SKM-1 (cell line): ENCODE data around the gene SEMA4D.

ENCODE experiments used
- DNase-seq: peaks from one replicate; lab custom pipeline; 2025; ENCODE audit not compliant: unreplicated experiment; lab: John Stamatoyannopoulos, UW

SEMA4D gene

DNA sequence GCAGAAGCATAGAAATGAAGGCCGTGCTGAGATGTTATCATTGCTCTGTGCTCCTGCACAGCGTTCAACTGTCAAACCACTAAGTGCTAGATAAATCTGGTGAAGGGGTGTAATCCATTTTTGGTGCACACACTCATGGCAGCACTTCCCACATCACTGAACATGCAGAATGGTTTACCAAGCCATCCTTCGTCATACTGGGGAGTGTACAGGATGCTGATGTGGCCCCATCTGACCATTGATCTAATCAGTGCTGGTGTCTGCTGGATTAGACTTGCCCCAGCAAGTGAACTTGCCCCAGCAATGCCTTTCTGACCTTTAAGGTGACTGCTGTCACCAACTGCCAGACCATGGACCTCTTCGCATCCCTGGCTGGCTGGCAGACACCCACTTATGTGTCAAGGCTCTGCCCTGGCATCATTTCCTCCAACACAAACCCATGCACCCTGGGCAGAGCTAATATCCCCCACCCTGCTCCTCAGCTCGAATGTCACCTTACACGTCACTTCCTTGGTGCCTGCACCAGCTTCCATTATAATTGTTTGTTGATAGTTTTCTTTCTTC is 4.2 kb upstream of the SEMA4D start:
- no peak for DNase-seq

DNA sequence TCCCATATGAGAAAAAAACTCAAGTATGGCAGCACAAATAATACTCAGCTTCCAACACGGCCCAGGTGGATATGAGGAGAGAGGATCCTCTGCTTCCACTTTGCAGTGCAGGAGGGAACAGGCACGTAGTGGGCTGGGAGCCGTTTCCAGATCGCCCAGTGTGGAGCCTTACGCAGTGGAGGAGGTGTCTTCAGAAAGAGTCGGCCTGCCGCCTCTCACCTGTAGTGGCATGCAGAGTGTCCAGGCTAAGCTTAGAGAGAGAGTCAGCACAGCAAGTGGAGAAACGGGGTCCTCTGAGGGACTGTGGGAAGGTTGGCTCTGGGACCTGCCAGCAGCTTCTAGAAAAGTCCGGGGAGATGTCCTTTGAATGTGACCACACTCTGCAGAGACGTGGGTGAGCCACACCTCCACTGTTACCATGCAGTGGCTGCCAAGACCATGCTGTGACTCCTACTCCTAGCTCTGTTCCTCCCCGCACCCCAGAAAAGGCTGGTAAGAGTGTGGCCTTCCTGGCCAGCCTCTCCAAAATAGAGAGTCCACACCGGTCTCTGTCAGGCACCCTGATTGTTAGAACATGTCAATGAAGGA is 3.5 kb upstream of the SEMA4D start:
- DNase-seq, result no peak

DNA sequence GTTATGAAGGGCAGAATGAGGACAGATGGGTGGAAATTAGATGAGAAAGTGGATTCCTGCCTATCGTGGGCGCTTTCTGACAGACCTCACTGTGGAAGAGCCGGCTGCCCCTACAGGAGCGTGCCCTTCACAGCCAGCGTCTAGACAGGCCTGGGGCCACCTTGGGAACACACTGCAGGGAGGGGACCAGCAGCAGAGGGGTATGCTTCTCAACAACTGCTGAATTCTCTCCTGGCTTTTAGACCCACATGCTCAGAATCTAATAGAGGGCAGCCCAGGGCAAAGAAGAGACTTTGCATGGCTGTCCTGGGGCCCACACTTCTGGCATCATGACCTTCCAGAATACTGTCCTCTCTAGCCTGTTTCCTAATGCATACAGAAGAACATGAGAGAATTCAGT is 2.1 kb upstream of the SEMA4D start:
- no peak for DNase-seq

DNA sequence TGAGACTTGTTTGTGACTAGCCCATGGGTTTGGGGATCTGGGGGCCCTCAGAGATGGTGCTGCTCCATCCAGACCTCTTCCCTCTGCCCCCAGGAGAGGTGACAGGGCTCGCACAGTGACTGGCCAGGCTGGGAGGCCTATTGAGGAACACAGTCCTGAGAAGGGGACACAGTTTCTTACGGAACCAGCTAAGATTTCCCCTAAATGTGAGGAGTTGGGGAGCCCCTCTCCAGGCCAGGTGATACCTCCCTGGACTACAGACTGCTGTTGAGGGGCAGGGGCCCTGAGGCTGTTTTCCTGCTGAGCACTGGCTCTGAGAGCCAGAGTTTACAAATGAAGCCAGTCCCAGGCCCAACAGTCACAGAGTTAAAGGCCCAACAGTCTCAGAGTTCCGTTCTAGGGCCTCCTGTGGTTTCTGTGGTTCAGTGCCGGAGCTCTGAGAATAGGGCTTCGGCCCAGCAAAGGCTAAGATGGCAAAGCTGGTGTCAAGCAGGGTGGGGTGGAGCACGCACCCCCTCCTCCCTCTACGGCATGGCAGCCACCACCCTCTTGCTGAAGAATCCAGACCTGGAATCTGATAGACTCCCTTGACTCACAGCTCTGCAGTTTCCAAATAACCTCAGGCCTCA is 1.1 kb upstream of the SEMA4D start:
- peak; percentile 14 for DNase-seq

DNA sequence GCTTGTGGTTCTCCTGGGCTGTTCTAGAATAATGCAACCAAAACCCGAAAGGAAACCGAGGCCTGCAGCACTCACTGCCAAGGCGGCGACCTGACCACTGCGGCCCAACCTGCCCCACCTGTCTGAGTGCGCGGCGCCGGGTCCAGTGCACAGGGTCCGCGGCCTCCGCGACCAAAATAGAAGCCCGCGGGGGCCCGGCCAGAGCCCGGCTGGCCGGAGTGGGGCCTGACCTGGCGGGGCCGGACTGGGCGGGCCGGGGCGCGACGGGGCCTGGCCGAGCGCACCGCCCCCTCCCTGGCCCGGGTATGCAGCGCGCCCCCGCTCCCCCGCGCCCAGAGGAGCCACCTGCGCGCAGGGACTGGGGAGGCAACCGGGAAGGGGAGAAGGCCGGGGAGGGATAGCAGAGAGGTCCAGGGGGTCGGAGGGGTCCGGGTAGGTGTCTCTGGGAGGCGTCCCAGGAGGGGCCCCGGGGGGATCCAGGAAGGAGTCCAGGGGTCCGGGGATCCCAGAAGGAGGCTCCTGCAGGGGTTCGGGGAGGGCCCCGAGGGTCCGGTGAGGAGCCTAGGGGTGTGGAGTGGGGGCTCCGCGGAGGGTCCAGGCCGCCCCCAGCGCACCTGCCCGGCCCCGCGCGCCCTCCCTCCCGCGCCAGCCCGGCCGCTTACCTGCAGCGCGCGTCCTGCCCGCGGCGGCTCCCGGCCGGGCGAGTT is 503 bp downstream of the SEMA4D start:
- DNase-seq, result no peak

DNA sequence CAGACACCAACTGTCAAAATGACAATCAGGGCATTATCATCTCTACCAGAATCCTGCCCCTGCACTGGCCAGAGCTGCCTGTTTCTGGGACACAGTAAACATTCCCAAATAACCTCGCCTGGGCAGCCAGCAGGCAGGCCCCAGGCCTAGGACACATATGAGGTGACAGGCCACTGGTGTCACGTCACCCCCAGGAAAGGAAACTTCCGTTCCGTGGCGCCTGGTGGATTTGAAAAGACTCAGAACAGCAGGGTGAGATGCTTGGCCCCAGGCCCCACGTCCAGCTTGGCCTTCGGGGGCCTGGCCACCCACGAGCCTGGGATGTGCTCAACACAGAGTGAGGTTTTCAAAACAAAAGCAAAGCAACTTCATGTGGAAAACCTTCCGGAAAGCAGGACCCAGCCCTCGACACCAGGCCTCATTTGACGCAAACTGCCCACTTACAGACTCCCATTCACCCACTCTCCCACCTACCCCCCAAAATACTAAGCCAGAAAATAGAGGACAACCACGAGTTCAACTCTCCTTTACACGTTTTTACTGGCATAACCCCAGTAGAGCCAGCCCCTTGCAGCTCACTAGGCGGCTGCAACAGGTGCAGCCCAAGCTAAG is 1.2 kb downstream of the SEMA4D start:
- DNase-seq, result no peak

DNA sequence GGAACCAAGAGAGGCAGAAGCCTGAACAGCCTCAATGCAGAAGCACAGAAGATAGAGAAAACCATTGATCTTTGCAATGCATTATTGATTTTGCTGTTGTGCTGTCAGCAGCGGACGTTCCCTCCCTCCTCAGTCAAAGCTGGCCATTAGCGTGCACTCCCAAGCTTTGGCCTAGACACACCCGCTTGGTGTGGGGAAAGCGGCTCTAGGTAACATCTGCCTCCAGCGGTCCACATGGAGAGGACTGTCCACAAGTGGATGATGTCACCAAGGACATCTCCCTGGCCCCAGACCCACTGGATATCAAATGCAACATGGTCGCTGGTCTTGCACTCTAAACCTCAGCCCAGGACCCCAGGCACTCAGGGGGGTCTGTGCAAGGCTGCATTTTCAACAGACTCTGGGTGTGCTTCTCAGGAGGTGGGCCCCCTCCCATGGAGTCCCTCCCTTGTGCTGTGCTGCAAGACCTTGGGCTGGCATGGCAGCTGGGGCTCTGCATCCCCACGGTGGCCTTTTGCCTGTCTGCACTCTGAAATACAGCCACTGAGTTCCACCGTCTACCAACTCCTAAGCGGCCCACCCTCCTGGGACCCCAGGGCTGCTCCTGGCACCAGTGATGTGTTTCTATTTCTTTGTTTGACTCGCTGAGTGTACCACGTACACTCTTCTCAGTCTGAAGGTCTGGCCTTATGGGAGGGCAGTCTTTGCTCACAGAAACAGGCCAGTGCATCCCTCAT is 1.9 kb downstream of the SEMA4D start:
- DNase-seq, result no peak

DNA sequence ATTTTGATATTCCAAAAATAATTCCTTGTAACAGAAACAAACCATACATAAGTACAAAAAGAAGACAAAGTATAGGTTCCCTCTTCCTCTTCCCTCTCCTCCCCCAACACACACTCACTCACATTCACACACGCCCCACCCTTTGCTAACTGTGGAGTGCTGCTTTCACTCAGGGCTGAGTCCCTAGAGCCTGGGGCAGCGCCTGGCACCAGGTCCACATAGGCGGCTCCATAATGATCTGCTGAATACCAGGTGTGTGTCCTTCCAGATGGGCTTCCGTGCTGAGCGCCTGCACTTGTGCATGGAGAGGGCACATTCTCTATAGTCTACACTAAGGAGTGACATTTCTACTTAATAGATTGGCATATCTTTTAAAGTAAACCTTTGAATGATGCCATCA is 3.7 kb downstream of the SEMA4D start:
- no peak for DNase-seq

DNA sequence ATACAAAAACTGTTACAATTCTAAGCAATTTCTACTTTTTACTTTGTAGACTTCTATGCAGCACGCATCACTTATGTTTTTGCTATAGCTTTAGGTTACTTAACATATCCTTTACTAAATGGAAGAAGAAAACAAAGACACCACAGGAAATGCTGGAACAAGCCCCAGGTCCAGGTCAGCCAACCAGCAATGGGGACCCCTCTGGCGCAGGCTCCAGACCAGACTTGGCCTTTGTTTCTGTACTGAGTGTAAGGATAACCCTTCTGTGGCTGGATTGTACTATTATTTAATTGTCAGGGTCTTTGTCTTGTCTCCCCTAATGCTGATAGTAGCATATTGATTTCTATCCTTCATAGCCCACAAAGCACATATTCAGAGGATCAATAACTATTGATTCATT is 4.2 kb downstream of the SEMA4D start:
- DNase-seq, result no peak

DNA sequence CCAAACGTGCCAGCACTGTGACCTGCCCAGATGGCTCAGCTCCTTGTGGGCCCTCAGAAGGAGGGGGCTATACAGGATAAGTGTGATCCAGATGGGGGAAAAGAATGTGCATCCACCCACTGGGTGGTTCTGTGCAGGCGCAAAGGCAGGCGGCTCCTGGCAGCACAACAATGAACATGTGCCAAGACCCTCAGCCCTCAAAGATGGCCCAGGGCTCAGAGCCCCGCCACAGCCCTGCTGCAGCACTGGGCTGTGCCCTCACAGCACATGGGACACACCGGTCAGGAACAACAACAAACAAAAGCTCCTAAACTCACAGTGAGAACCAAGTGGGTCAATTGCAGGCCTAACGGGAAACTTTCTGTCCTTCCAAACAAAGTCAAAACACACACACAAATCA is 4.7 kb downstream of the SEMA4D start:
- no peak for DNase-seq

DNA sequence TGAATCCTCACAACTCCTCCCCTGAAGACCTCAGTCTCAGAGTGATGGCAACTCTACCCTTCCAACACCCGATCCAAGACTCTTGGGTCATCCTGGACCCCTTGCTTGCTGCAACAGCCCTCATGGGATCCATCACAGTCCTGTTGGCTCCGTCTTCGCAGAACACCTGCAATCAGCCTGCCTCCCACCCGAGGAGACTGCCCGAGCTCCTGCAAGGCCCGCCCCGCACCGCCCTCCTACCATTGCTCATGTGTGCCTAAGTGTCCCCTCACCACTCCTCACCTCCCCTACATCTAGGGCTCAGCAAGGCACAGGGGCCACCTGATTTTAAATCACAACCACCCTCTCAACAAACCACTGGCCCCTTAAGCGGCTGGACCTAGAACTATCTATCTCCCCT is 5.3 kb downstream of the SEMA4D start:
- DNase-seq, result no peak

DNA sequence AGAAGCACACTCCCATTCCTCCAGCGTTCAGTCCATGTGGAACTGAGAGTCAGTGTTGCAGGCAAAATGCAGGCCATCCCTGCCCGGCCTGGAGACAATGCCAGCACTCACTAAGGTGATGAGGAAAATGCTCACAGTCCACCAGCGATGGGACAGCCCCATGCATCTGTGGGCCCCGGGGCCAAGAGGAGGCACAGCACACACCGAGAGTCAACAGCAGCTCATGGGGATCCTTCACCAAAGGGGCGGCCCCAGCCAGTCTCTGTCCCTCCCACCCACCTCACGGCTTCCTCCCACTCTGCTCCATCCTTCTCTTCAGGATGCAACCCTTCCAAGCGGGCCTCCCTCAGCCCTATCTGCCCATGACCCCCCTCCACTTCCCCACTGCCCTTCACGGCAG is 6.2 kb downstream of the SEMA4D start:
- DNase-seq, result no peak

DNA sequence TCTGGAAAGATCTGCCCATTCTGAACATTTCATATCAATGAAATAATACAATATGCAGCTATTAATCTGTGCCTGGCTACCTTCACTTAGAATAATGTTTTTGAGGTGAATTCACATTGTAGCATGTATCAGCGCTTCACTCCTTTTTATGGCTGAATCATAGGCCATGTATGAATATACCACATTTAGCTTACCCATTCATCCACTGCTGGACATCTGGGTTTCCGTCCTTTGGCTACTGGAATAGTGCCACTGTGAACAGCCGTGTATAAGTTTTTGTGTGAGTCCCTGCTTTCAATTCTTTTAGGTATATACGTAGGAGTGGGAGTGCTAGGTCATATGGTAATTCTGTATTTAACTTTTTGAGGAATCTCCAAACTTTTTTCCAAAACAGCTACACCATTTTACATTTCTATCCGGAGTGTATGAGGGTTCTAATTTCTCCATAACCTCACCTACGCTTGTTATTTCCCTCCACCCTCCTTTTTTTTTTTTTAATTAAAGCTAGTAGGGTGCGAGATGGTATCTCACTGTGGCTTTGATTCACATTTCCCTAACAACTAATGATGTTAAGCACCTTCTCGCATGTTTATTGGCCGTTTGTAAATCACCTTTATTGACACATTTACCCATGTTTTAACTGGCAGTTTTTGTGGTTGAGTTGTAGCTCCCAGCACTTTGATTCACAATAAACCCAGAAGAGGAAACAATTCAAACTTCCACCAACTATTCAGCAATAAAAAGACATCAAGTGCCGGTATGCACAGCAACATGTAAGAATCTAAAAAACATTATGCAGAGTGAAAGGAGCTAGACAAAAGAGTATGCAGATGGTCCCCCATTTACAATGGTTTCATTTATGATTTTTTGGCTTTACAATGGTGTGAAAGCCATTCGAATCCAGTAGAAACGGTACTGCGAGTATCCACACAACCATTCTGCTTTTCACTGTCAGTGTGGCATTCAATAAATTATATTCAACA is 8.1 kb downstream of the SEMA4D start:
- no peak for DNase-seq

DNA sequence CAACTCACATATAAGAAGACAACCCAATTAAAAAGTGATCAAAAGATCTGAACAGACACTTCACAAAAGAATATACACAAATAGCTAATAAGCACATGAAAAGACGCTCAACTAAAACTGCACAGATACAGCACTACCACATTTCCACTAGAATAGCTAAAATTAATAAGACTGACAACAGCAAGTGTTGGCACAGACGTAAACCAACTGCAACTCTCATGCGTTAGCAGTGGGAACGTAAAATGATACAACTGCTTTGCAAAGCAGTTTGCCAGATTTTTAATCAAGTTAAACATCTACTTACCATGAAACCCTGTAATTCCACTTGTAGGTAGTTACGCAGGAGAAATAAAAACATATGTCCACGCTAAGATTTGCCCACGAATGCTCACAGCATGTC is 9.0 kb downstream of the SEMA4D start:
- DNase-seq, result no peak

DNA sequence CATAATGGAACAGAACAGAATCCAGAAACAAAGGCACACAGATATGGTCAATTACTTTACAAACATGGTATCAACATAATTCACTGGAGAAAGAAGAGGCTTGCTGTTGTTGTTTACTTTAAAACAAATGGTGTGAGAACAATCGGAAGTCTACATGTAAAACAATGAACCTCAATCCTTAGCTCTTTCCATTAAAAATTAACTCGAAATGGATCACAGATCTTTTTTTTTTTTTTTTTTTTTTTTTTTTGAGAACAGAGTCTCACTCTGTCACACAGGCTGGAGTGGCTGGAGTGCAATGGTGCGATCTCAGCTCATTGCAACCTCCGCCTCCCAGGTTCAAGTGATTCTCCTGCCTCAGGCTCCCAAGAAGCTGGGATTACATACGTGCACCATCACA is 9.8 kb downstream of the SEMA4D start:
- DNase-seq, result no peak

DNA sequence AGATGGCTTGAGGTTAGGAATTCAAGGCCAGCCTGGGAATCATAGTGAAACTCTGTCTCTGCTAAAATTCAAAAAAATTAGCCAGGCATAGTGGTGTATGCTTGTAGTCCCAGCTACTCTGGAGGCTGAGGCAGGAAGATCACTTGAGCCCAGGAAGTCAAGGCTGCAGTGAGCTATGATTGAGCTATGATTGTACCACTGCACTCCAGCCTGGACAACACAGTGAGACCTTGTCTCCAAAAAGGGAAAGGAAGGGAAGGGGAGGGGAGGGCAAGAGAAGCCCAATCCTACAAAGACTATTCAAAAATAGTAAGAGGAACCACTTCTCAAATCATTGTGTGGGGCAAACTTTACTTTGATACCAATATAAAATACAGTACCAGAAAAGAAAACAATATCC is 11.2 kb downstream of the SEMA4D start:
- no peak for DNase-seq

DNA sequence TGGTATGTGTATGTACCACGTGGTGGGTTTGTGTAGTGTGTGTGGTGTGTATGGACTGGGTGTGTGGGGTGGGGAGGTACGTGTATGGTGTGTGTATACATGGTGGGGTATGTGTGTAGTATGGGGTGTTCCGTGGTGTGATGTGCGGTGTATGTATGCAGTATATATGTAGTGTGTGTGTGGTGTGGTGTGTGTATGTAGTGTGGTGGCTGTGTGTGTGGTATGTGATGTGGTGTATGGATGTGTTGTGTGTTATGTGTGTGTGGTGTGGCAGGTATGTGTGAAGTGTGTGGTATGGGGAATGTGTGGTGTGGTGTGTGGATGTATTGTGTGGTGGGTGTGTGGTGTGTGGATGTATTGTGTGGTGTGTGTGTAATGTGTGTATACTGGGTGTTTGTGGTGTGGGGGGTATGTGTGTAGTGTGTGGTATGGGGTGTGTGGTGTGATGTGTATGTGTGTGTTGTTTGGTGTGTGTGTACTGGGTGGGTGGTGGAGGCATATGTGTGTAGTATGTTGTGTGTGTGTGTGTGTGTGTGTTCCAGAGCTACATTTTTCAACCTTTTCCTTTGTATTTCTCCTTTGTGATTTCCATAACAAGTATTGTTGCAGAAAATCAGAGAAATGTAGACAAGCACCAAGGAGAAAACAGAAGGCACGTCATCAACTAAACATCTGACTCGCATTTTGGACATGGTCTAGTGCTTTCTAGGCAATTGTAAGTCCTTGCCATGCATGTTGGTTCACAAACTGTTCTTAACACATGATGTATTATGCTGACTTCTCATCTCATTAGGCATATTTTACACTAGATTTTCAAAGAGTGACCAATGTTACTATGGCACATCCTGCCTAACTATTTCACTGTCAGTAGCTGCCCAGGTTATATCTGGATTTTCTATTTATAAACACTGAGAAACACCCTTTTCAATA is 13.2 kb downstream of the SEMA4D start:
- no peak for DNase-seq

DNA sequence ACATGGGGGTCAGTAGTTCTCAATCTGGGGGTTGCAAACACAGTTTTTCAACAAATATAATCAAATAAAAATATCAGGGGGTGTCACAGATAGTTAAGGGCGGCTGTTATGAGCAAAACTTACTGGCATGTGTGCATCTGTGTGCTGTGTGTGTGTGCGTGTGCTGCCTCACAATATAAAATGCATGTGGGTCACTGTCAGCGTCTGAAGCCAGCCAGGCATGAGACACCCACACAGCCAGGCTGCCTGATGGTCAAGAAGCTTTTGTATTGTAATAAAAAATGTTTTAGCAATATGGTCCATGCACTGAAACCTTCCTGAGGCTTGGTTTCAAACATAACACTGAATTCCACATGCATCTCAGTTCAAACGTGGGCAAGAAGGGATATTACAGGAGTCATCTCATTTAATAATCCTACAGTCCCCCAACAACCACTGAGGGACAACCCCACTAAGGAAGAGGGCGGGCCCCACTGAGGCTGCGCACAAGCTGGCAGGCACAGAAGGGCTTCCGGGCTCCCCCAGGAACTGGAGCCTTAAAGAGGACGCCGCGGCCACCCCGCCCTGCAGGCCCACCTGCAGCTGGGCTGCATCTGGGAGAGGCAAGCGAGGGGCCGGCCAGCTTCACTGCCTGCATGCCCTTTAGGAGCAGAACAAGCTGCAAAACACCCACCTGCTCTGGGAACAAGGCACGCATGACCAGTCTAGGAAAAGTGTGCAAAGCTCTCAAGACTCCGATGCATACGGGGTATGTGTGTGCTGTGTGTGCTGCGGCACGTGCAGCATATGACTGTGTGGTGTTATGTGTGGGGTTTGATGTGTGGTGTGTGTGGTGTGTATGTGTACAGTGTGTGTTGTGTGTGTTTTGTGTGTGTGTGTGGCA is 14.1 kb downstream of the SEMA4D start:
- DNase-seq, result no peak
